ENCODE measurements around the gene SLC44A4.

Gene SLC44A4

GRCh38 chr6:31896493-31896855 lies 17.7 kb upstream of the SLC44A4 start:
- no peak overlapping the region for H2AK5ac ChIP-seq (ENCODE audit: low read length, severe bottlenecking)
- H2BK12ac ChIP-seq (ENCODE audit: low read length in 2 of 2): no peak overlapping the region
- no peak overlapping the region for H4K91ac ChIP-seq (ENCODE audit: low read length)
- no peak overlapping the region for H3K23ac ChIP-seq (ENCODE audit: low read length in 2 of 2)
- H2BK15ac ChIP-seq (ENCODE audit: low read depth, poor library complexity, severe bottlenecking): peak overlapping the region; percentile 60
- peaks cover 39 to 46% of the 10 kb centered on the region in 2 experiments for H3K36me3 ChIP-seq (ENCODE audit: control insufficient read depth in 1 of 2, insufficient read depth in 2 of 2, low read depth in 1 of 2, low read length in 2 of 2)
- H3K4me3 ChIP-seq (ENCODE audit: insufficient read depth in 1 of 2, low read depth in 1 of 2, low read length in 2 of 2): peak overlapping the region; percentile 93 to 96
- no peak overlapping the region for H3K27ac ChIP-seq (ENCODE audit: low read length, poor library complexity, severe bottlenecking)
- no peaks in the 10 kb centered on the region for H3K9me3 ChIP-seq (ENCODE audit: control insufficient read depth, low read length)
- no peaks in the 10 kb centered on the region for H3K27me3 ChIP-seq (ENCODE audit: control insufficient read depth in 1 of 2, insufficient read depth in 1 of 2, low read length in 2 of 2)
- 61% methylated on average over 4 of the region's 4 CpGs for WGBS
- no peak overlapping the region for H4K8ac ChIP-seq (ENCODE audit: low read length)
- H3K4me2 ChIP-seq (ENCODE audit: low read length, poor library complexity, severe bottlenecking): peak overlapping the region; percentile 55
- no peak overlapping the region for H3K18ac ChIP-seq (ENCODE audit: low read depth in 1 of 2, low read length in 2 of 2)
- no peak overlapping the region for H2BK5ac ChIP-seq (ENCODE audit: low read depth, low read length, poor library complexity, severe bottlenecking)
- peaks cover 27% of the 10 kb centered on the region for H3K4me1 ChIP-seq (ENCODE audit: control insufficient read depth, insufficient read depth, low read depth, low read length)
- H3K79me1 ChIP-seq (replicated peaks; ENCODE audit: low read length, poor library complexity, severe bottlenecking): peaks cover 24% of the 10 kb centered on the region
- no peak overlapping the region for H2AFZ ChIP-seq (ENCODE audit: low read depth, low read length)
- peak overlapping the region in 1 of 2 experiments; percentile 5 for H3K4ac ChIP-seq (ENCODE audit: low read depth in 1 of 2, low read length in 2 of 2)
- no peak overlapping the region for H2BK120ac ChIP-seq (ENCODE audit: low read depth, low read length)
- DNase-seq: no peak
- no peak overlapping the region for H3K14ac ChIP-seq (ENCODE audit: low read length in 2 of 2)
- H3K9ac ChIP-seq (ENCODE audit: low read length): peak overlapping the region; percentile 92

GRCh38 chr6:31892821-31893220 lies 14.0 kb upstream of the SLC44A4 start:
- no peak overlapping the region for H2BK12ac ChIP-seq (ENCODE audit: low read length in 2 of 2)
- no peak overlapping the region for H2BK15ac ChIP-seq (ENCODE audit: low read depth, poor library complexity, severe bottlenecking)
- no peaks in the 10 kb centered on the region for H3K27me3 ChIP-seq (ENCODE audit: control insufficient read depth in 1 of 2, insufficient read depth in 1 of 2, low read length in 2 of 2)
- no peak overlapping the region for H2AFZ ChIP-seq (ENCODE audit: low read depth, low read length)
- no peak overlapping the region for H3K4me3 ChIP-seq (ENCODE audit: insufficient read depth in 1 of 2, low read depth in 1 of 2, low read length in 2 of 2)
- no peak overlapping the region for H3K4me2 ChIP-seq (ENCODE audit: low read length, poor library complexity, severe bottlenecking)
- no peak overlapping the region for H2BK120ac ChIP-seq (ENCODE audit: low read depth, low read length)
- H3K9ac ChIP-seq (ENCODE audit: low read length): peak overlapping the region; percentile 4
- H3K27ac ChIP-seq (ENCODE audit: low read length, poor library complexity, severe bottlenecking): no peak overlapping the region
- H3K9me3 ChIP-seq (ENCODE audit: control insufficient read depth, low read length): no peaks in the 10 kb centered on the region
- H4K91ac ChIP-seq (ENCODE audit: low read length): no peak overlapping the region
- no peak overlapping the region for H2BK5ac ChIP-seq (ENCODE audit: low read depth, low read length, poor library complexity, severe bottlenecking)
- peaks cover 22% of the 10 kb centered on the region for H3K79me1 ChIP-seq (replicated peaks; ENCODE audit: low read length, poor library complexity, severe bottlenecking)
- H4K8ac ChIP-seq (ENCODE audit: low read length): no peak overlapping the region
- no peak overlapping the region for H2AK5ac ChIP-seq (ENCODE audit: low read length, severe bottlenecking)
- no peak overlapping the region for H3K14ac ChIP-seq (ENCODE audit: low read length in 2 of 2)
- H3K36me3 ChIP-seq (ENCODE audit: control insufficient read depth in 1 of 2, insufficient read depth in 2 of 2, low read depth in 1 of 2, low read length in 2 of 2): peaks cover 51 to 67% of the 10 kb centered on the region in 2 experiments
- no peak for DNase-seq
- peaks cover 10% of the 10 kb centered on the region for H3K4me1 ChIP-seq (ENCODE audit: control insufficient read depth, insufficient read depth, low read depth, low read length)
- 86% methylated on average over 5 of the region's 6 CpGs for WGBS
- no peak overlapping the region for H3K23ac ChIP-seq (ENCODE audit: low read length in 2 of 2)
- no peak overlapping the region for H3K18ac ChIP-seq (ENCODE audit: low read depth in 1 of 2, low read length in 2 of 2)
- H3K4ac ChIP-seq (ENCODE audit: low read depth in 1 of 2, low read length in 2 of 2): no peak overlapping the region

- WGBS: 100% methylated on average over 2 of the region's 3 CpGs
- H2AK5ac ChIP-seq (ENCODE audit: low read length, severe bottlenecking): no peak overlapping the region
These were observed 10.7 kb upstream of the SLC44A4 start for GRCh38 chr6:31889331-31889972.

GRCh38 chr6:31888276-31889258 lies 9.8 kb upstream of the SLC44A4 start:
- H3K9ac ChIP-seq (ENCODE audit: low read length): no peak overlapping the region
- no peak overlapping the region for H4K91ac ChIP-seq (ENCODE audit: low read length)
- no peak overlapping the region for H2BK120ac ChIP-seq (ENCODE audit: low read depth, low read length)
- no peak overlapping the region for H3K18ac ChIP-seq (ENCODE audit: low read depth in 1 of 2, low read length in 2 of 2)
- H3K27ac ChIP-seq (ENCODE audit: low read length, poor library complexity, severe bottlenecking): no peak overlapping the region
- peaks cover 66 to 89% of the 10 kb centered on the region in 2 experiments for H3K36me3 ChIP-seq (ENCODE audit: control insufficient read depth in 1 of 2, insufficient read depth in 2 of 2, low read depth in 1 of 2, low read length in 2 of 2)
- no peak overlapping the region for H3K4ac ChIP-seq (ENCODE audit: low read depth in 1 of 2, low read length in 2 of 2)
- H2BK15ac ChIP-seq (ENCODE audit: low read depth, poor library complexity, severe bottlenecking): no peak overlapping the region
- no peak overlapping the region for H3K23ac ChIP-seq (ENCODE audit: low read length in 2 of 2)
- WGBS: 88% methylated on average over 34 of the region's 43 CpGs
- DNase-seq: no peak
- no peak overlapping the region for H3K14ac ChIP-seq (ENCODE audit: low read length in 2 of 2)
- no peaks in the 10 kb centered on the region for H3K9me3 ChIP-seq (ENCODE audit: control insufficient read depth, low read length)
- H2AK5ac ChIP-seq (ENCODE audit: low read length, severe bottlenecking): no peak overlapping the region
- H4K8ac ChIP-seq (ENCODE audit: low read length): no peak overlapping the region
- H3K4me1 ChIP-seq (ENCODE audit: control insufficient read depth, insufficient read depth, low read depth, low read length): peaks cover 5% of the 10 kb centered on the region
- no peak overlapping the region for H2BK12ac ChIP-seq (ENCODE audit: low read length in 2 of 2)
- H3K4me3 ChIP-seq (ENCODE audit: insufficient read depth in 1 of 2, low read depth in 1 of 2, low read length in 2 of 2): peak overlapping the region in 1 of 2 experiments; percentile 6
- H2BK5ac ChIP-seq (ENCODE audit: low read depth, low read length, poor library complexity, severe bottlenecking): no peak overlapping the region
- no peaks in the 10 kb centered on the region for H3K27me3 ChIP-seq (ENCODE audit: control insufficient read depth in 1 of 2, insufficient read depth in 1 of 2, low read length in 2 of 2)
- H3K4me2 ChIP-seq (ENCODE audit: low read length, poor library complexity, severe bottlenecking): no peak overlapping the region
- peaks cover 14% of the 10 kb centered on the region for H3K79me1 ChIP-seq (replicated peaks; ENCODE audit: low read length, poor library complexity, severe bottlenecking)
- H2AFZ ChIP-seq (ENCODE audit: low read depth, low read length): no peak overlapping the region

More at GRCh38 chr6:31889331-31889972, 10.7 kb upstream of the SLC44A4 start:
- H2BK12ac ChIP-seq (ENCODE audit: low read length in 2 of 2): no peak overlapping the region
- no peak overlapping the region for H4K8ac ChIP-seq (ENCODE audit: low read length)
- H3K4me2 ChIP-seq (ENCODE audit: low read length, poor library complexity, severe bottlenecking): no peak overlapping the region
- no peak overlapping the region for H3K14ac ChIP-seq (ENCODE audit: low read length in 2 of 2)
- DNase-seq: no peak
- no peak overlapping the region for H3K23ac ChIP-seq (ENCODE audit: low read length in 2 of 2)
- no peak overlapping the region for H2BK15ac ChIP-seq (ENCODE audit: low read depth, poor library complexity, severe bottlenecking)
- no peak overlapping the region for H3K4me3 ChIP-seq (ENCODE audit: insufficient read depth in 1 of 2, low read depth in 1 of 2, low read length in 2 of 2)
- peaks cover 64 to 82% of the 10 kb centered on the region in 2 experiments for H3K36me3 ChIP-seq (ENCODE audit: control insufficient read depth in 1 of 2, insufficient read depth in 2 of 2, low read depth in 1 of 2, low read length in 2 of 2)
- H3K4me1 ChIP-seq (ENCODE audit: control insufficient read depth, insufficient read depth, low read depth, low read length): peaks cover 5% of the 10 kb centered on the region
- no peaks in the 10 kb centered on the region for H3K9me3 ChIP-seq (ENCODE audit: control insufficient read depth, low read length)
- no peak overlapping the region for H2AFZ ChIP-seq (ENCODE audit: low read depth, low read length)
- no peak overlapping the region for H4K91ac ChIP-seq (ENCODE audit: low read length)
- no peak overlapping the region for H3K9ac ChIP-seq (ENCODE audit: low read length)
- no peak overlapping the region for H3K27ac ChIP-seq (ENCODE audit: low read length, poor library complexity, severe bottlenecking)
- no peak overlapping the region for H2BK5ac ChIP-seq (ENCODE audit: low read depth, low read length, poor library complexity, severe bottlenecking)
- no peak overlapping the region for H2BK120ac ChIP-seq (ENCODE audit: low read depth, low read length)
- no peak overlapping the region for H3K18ac ChIP-seq (ENCODE audit: low read depth in 1 of 2, low read length in 2 of 2)
- no peak overlapping the region for H3K4ac ChIP-seq (ENCODE audit: low read depth in 1 of 2, low read length in 2 of 2)
- no peaks in the 10 kb centered on the region for H3K27me3 ChIP-seq (ENCODE audit: control insufficient read depth in 1 of 2, insufficient read depth in 1 of 2, low read length in 2 of 2)
- H3K79me1 ChIP-seq (replicated peaks; ENCODE audit: low read length, poor library complexity, severe bottlenecking): peaks cover 14% of the 10 kb centered on the region

All from mesenchymal stem cell (in vitro differentiated cells and primary cell).